Measurements from ENCODE around the gene RNASE8.
A peak's percentile ranks its signal among the peaks of the same experiment; 100 is the strongest.

Gene RNASE8

GRCh38 chr14:21104448-21105060 is 46.9 kb downstream of the RNASE8 start:
- Histone ChIP-seq H3K36me3 (no peaks in the 10 kb centered on the region), H3K4me2 (peak overlapping the region; percentile 78 to 97 (median 89)), H3K4me1 (peaks cover 36 to 60% (median 51%) of the 10 kb centered on the region in 10 experiments), H4K20me1 (no peaks in the 10 kb centered on the region), H3K9me3 (replicated peaks in 1 of 11) (no peaks in the 10 kb centered on the region), H3K9ac (peak overlapping the region; percentile 94 to 99 (median 98)), H3K4me3 (peak overlapping the region; percentile 65 to 87 (median 80)), H3K27me3 (no peaks in the 10 kb centered on the region), H3K27ac (peak overlapping the region; percentile 95 to 100 (median 98))
- no peak for TF ChIP-seq Cebpa-rat (IDR thresholded peaks at IDR 0.05)

- Histone ChIP-seq H3K4me2 (peak overlapping the region; percentile 78 to 97 (median 89)), H3K9ac (peak overlapping the region in 10 of 11 experiments; percentile 94 to 99 (median 98); a peak in 20 of 22 replicates), H4K20me1 (no peaks in the 10 kb centered on the region), H3K4me1 (peaks cover 31 to 54% (median 46%) of the 10 kb centered on the region in 10 experiments), H3K9me3 (replicated peaks in 1 of 11) (no peaks in the 10 kb centered on the region), H3K4me3 (peak overlapping the region in 5 of 10 experiments; percentile 77 to 87 (median 80); a peak in 7 of 20 replicates), H3K27me3 (no peaks in the 10 kb centered on the region), H3K36me3 (no peaks in the 10 kb centered on the region), H3K27ac (peak overlapping the region in 8 of 11 experiments; percentile 95 to 100 (median 98); a peak in 10 of 22 replicates)
- TF ChIP-seq Cebpa-rat (IDR thresholded peaks at IDR 0.05): no peak
These were observed 47.5 kb downstream of the RNASE8 start for GRCh38 chr14:21105095-21105494.

GRCh38 chr14:21106176-21106497 is 48.5 kb downstream of the RNASE8 start:
- H3K4me2 ChIP-seq: peak overlapping the region in 10 of 11 experiments; percentile 3 to 52 (median 31); a peak in 14 of 22 replicates
- no peaks in the 10 kb centered on the region for H3K36me3 ChIP-seq
- H3K27ac ChIP-seq: no peak overlapping the region; a peak in 1 of 22 replicates

DNA sequence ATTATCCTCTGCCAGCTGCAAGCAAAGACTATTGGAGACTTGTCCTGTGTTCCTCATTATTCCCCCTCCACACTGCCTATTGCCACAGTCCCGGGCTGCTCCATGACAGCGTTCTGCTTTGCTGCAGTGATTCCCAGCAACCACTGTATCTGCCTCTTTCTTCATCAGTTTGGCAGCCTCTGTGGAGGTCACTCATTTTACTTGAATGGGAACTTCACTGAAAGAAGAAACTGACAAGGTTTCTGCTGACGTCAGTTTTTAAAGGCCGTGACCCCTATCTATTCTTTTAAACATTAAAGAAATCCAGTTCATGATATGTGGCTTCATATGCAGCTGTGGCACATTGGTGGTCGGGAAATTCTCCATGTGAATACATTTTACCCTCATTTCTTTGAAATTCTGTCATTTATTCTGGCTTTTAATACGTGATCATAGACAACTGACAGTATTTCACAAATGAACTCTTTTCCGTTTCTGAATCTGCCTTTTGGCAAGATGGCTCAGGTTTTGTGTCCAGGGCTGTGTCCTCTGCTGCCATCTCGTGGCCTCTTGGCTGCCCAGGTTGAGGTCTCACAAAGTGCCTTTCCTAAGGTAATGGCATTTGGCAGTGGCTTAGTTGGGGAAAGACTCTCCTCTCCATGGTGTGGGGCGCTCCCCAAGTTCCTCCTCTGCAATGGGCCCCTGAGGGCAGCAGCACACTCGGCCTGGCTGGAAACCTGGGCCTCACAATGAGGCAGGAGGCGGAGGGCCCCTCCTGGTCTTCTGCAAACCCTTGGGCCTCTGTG is 49.1 kb downstream of the RNASE8 start:
- H3K27me3 ChIP-seq: no peaks in the 10 kb centered on the region
- H3K27ac ChIP-seq: no peak overlapping the region; a peak in 1 of 22 replicates
- no peak for TF ChIP-seq Cebpa-rat (IDR thresholded peaks at IDR 0.05)
- no peak overlapping the region for H3K4me3 ChIP-seq
- peaks cover 22 to 41% (median 36%) of the 10 kb centered on the region in 10 experiments for H3K4me1 ChIP-seq
- no peaks in the 10 kb centered on the region for H3K9me3 ChIP-seq (replicated peaks in 1 of 11)
- H3K4me2 ChIP-seq: peak overlapping the region in 10 of 11 experiments; percentile 3 to 52 (median 31); a peak in 14 of 22 replicates
- H4K20me1 ChIP-seq: no peaks in the 10 kb centered on the region
- H3K9ac ChIP-seq: peak overlapping the region in 2 of 11 experiments; percentile 10 to 12; a peak in 3 of 22 replicates
- H3K36me3 ChIP-seq: no peaks in the 10 kb centered on the region

More at GRCh38 chr14:21106176-21106497, 48.5 kb downstream of the RNASE8 start:
- H3K9me3 ChIP-seq (replicated peaks in 1 of 11): no peaks in the 10 kb centered on the region
- H3K4me1 ChIP-seq: peaks cover 22 to 44% (median 37%) of the 10 kb centered on the region in 10 experiments
- H3K4me3 ChIP-seq: no peak overlapping the region
- H3K27me3 ChIP-seq: no peaks in the 10 kb centered on the region
- TF ChIP-seq Cebpa-rat (IDR thresholded peaks at IDR 0.05): no peak
- peak overlapping the region in 2 of 11 experiments; percentile 10 to 12; a peak in 2 of 22 replicates for H3K9ac ChIP-seq
- no peaks in the 10 kb centered on the region for H4K20me1 ChIP-seq

GRCh38 chr14:21107283-21107800 is 49.7 kb downstream of the RNASE8 start:
- no peak overlapping the region for H3K4me2 ChIP-seq
- no peaks in the 10 kb centered on the region for H3K9me3 ChIP-seq (replicated peaks in 1 of 11)
- H3K27ac ChIP-seq: no peak overlapping the region
- TF ChIP-seq Cebpa-rat (IDR thresholded peaks at IDR 0.05): no peak
- no peaks in the 10 kb centered on the region for H3K27me3 ChIP-seq
- H3K9ac ChIP-seq: peak overlapping the region in 1 of 11 experiments; percentile 10; a peak in 1 of 22 replicates
- no peaks in the 10 kb centered on the region for H3K36me3 ChIP-seq
- peaks cover 18 to 35% (median 30%) of the 10 kb centered on the region in 10 experiments for H3K4me1 ChIP-seq
- H3K4me3 ChIP-seq: no peak overlapping the region
- no peaks in the 10 kb centered on the region for H4K20me1 ChIP-seq
